ENCODE measurements around the gene IRGQ.

IRGQ gene

DNA sequence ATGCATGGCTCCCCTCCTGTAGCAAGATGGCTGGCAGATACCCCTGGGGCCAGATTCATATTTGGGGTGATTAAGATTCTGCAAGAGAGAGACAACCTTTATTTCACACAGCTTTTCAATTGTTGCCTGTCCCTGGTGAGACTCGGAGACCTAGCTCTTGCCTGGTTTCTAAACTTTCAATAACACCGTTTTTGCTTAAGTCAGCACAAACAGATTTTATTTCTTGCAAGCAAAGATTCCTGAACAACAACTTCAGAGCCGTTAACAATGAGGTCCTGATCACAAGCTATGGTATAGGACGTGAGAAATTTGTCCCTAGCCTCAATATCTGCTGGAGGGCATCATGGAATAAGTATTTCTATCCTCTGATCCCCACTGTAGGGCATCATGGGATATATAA, 46.6 kb upstream of the IRGQ start:
- no peak overlapping the region for H3K4me3 ChIP-seq (ENCODE audit: low read depth, low read length)
- CTCF ChIA-PET = interaction anchor here (0.7 to 4.5 kb wide), 4 partner anchors 10 to 26 kb away, joined by 3 to 27 read pairs (median 4); no protein-coding TSS in a partner anchor
- peaks cover 8% of the 10 kb centered on the region; the same call in 1 of the 2 replicates for H3K9me3 ChIP-seq (ENCODE audit: control insufficient read depth, insufficient read depth, low read depth, low read length)
- H3K27ac ChIP-seq (ENCODE audit: extremely low read depth, low read depth, low read length) = no peak overlapping the region
- H3K36me3 ChIP-seq (ENCODE audit: control insufficient read depth in 2 of 2, insufficient read depth in 1 of 2, low read length in 2 of 2) = peaks cover 0 to 5% of the 10 kb centered on the region in 2 experiments; a peak in 1 of 3 replicates
- POLR2A ChIA-PET = interaction anchor here (2.9 kb wide), 1 partner anchor 26 kb away, joined by 13 read pairs; no protein-coding TSS in a partner anchor
- TF ChIP-seq ZNF76 (tag by site-specific recombination; IDR thresholded peaks at IDR 0.05; ENCODE audit: borderline replicate concordance, low read depth) (peak; percentile 74; the same call in 1 of the 2 replicates), SP7 (tag by site-specific recombination; IDR thresholded peaks at IDR 0.05) (no peak), ZNF266 (tag by site-specific recombination; IDR thresholded peaks at IDR 0.05; ENCODE audit: low read depth) (no peak)
- peaks cover 17% of the 10 kb centered on the region for H3K4me1 ChIP-seq (ENCODE audit: control insufficient read depth, insufficient read depth, low read length)

DNA sequence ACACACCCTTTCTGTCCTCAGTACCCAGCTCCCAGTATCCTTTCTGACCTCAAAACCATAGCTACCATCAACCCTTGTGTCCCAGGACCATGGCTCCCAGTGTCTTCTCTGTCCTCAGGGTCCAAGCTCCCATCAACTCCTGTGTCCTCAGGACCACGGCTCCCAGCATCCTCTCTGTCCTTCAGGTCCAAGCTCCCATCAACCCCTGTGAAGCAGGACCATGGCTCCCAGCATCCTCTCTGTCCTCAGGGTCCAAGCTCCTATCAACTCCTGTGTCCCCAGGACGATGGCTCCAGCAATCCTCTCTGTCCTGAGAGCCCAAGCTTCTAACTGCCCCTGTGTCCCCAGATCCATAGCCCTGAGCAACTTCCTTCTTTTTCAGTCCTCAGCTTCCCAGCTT, 45.4 kb upstream of the IRGQ start:
- H3K4me3 ChIP-seq (ENCODE audit: low read depth, low read length) = no peak overlapping the region
- peaks cover 17% of the 10 kb centered on the region for H3K4me1 ChIP-seq (ENCODE audit: control insufficient read depth, insufficient read depth, low read length)
- ChIA-PET POLR2A (interaction anchor here (0.5 to 2.9 kb wide), 9 partner anchors 7 to 109 kb away, joined by 3 to 13 read pairs (median 4); partner anchors contain the start of genes IRGQ, ZNF428, ZNF575 and ZNF576), CTCF (interaction anchor here (0.5 to 4.5 kb wide), 7 partner anchors 11 to 194 kb away, joined by 3 to 27 read pairs (median 4); no protein-coding TSS in a partner anchor)
- H3K9me3 ChIP-seq (ENCODE audit: control insufficient read depth, insufficient read depth, low read depth, low read length) = peaks cover 5% of the 10 kb centered on the region; the same call in 1 of the 2 replicates
- H3K27ac ChIP-seq (ENCODE audit: extremely low read depth, low read depth, low read length) = no peak overlapping the region
- H3K36me3 ChIP-seq (ENCODE audit: control insufficient read depth in 2 of 2, insufficient read depth in 1 of 2, low read length in 2 of 2) = peaks cover 0 to 5% of the 10 kb centered on the region in 2 experiments; a peak in 1 of 3 replicates
- TF ChIP-seq ZNF76 (tag by site-specific recombination; IDR thresholded peaks at IDR 0.05; ENCODE audit: borderline replicate concordance, low read depth) (peak; percentile 91), ZNF10 (tag by site-specific recombination; IDR thresholded peaks at IDR 0.05) (no peak)

DNA sequence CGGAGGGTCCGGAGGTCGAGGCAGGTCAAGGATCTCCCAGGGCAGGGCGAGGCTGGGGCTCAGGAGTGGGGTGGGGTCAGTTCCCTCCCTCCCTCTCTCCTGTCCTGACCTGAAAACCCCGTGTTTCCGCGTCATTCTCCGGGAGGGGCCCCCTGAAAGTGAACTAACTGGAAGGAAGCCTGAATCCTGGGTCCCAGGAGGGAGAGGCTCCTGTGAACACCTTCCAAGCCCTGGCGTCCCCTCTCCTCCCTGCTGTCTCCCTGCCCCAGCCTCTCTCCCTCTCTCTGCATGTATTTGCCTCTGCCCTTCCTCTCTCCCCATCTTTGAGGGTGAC, 44.5 kb upstream of the IRGQ start:
- no peak overlapping the region for H3K4me3 ChIP-seq (ENCODE audit: low read depth, low read length)
- peak overlapping the region; percentile 34; the same call in 1 of the 2 replicates for H3K27ac ChIP-seq (ENCODE audit: extremely low read depth, low read depth, low read length)
- ChIA-PET CTCF (interaction anchor here (4.5 kb wide), 1 partner anchor 12 kb away, joined by 27 read pairs; no protein-coding TSS in a partner anchor), POLR2A (interaction anchor here (1.4 to 2.9 kb wide), 2 partner anchors 12 to 28 kb away, joined by 6 to 13 read pairs; no protein-coding TSS in a partner anchor)
- H3K9me3 ChIP-seq (ENCODE audit: control insufficient read depth, insufficient read depth, low read depth, low read length) = no peaks in the 10 kb centered on the region
- H3K36me3 ChIP-seq (ENCODE audit: control insufficient read depth in 2 of 2, insufficient read depth in 1 of 2, low read length in 2 of 2) = peaks cover 0 to 5% of the 10 kb centered on the region in 2 experiments; a peak in 1 of 3 replicates
- peaks cover 17% of the 10 kb centered on the region for H3K4me1 ChIP-seq (ENCODE audit: control insufficient read depth, insufficient read depth, low read length)
- TF ChIP-seq, protein P1, sequence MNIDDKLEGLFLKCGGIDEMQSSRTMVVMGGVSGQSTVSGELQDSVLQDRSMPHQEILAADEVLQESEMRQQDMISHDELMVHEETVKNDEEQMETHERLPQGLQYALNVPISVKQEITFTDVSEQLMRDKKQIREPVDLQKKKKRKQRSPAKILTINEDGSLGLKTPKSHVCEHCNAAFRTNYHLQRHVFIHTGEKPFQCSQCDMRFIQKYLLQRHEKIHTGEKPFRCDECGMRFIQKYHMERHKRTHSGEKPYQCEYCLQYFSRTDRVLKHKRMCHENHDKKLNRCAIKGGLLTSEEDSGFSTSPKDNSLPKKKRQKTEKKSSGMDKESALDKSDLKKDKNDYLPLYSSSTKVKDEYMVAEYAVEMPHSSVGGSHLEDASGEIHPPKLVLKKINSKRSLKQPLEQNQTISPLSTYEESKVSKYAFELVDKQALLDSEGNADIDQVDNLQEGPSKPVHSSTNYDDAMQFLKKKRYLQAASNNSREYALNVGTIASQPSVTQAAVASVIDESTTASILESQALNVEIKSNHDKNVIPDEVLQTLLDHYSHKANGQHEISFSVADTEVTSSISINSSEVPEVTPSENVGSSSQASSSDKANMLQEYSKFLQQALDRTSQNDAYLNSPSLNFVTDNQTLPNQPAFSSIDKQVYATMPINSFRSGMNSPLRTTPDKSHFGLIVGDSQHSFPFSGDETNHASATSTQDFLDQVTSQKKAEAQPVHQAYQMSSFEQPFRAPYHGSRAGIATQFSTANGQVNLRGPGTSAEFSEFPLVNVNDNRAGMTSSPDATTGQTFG (tag by site-specific recombination; IDR thresholded peaks at IDR 0.05; ENCODE audit: borderline replicate concordance) = no peak
- TF ChIP-seq, protein P2, sequence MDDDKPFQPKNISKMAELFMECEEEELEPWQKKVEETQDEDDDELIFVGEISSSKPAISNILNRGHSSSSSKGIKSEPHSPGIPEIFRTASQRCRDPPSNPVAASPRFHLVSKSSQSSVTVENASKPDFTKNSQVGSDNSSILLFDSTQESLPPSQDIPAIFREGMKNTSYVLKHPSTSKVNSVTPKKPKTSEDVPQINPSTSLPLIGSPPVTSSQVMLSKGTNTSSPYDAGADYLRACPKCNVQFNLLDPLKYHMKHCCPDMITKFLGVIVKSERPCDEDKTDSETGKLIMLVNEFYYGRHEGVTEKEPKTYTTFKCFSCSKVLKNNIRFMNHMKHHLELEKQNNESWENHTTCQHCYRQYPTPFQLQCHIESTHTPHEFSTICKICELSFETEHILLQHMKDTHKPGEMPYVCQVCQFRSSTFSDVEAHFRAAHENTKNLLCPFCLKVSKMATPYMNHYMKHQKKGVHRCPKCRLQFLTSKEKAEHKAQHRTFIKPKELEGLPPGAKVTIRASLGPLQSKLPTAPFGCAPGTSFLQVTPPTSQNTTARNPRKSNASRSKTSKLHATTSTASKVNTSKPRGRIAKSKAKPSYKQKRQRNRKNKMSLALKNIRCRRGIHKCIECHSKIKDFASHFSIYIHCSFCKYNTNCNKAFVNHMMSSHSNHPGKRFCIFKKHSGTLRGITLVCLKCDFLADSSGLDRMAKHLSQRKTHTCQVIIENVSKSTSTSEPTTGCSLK (tag by site-specific recombination; IDR thresholded peaks at IDR 0.05) = peak; percentile 3; the same call in 1 of the 2 replicates
- TF ChIP-seq ZNF175 (tag by site-specific recombination; IDR thresholded peaks at IDR 0.05) (0 out of 2 replicates have a peak, but pooled peaks have one; percentile 2), ZBTB20 (tag by site-specific recombination; IDR thresholded peaks at IDR 0.05) (no peak), ZNF112 (tag by site-specific recombination; IDR thresholded peaks at IDR 0.05) (0 out of 2 replicates have a peak, but pooled peaks have one; percentile 13), RBAK (tag by site-specific recombination; IDR thresholded peaks at IDR 0.05) (0 out of 2 replicates have a peak, but pooled peaks have one; percentile 7), YY1 (tag by site-specific recombination; IDR thresholded peaks at IDR 0.05) (no peak), BCL11A (tag by site-specific recombination; IDR thresholded peaks at IDR 0.05; ENCODE audit: low read depth) (0 out of 2 replicates have a peak, but pooled peaks have one; percentile 10)
- TF ChIP-seq, protein P3, sequence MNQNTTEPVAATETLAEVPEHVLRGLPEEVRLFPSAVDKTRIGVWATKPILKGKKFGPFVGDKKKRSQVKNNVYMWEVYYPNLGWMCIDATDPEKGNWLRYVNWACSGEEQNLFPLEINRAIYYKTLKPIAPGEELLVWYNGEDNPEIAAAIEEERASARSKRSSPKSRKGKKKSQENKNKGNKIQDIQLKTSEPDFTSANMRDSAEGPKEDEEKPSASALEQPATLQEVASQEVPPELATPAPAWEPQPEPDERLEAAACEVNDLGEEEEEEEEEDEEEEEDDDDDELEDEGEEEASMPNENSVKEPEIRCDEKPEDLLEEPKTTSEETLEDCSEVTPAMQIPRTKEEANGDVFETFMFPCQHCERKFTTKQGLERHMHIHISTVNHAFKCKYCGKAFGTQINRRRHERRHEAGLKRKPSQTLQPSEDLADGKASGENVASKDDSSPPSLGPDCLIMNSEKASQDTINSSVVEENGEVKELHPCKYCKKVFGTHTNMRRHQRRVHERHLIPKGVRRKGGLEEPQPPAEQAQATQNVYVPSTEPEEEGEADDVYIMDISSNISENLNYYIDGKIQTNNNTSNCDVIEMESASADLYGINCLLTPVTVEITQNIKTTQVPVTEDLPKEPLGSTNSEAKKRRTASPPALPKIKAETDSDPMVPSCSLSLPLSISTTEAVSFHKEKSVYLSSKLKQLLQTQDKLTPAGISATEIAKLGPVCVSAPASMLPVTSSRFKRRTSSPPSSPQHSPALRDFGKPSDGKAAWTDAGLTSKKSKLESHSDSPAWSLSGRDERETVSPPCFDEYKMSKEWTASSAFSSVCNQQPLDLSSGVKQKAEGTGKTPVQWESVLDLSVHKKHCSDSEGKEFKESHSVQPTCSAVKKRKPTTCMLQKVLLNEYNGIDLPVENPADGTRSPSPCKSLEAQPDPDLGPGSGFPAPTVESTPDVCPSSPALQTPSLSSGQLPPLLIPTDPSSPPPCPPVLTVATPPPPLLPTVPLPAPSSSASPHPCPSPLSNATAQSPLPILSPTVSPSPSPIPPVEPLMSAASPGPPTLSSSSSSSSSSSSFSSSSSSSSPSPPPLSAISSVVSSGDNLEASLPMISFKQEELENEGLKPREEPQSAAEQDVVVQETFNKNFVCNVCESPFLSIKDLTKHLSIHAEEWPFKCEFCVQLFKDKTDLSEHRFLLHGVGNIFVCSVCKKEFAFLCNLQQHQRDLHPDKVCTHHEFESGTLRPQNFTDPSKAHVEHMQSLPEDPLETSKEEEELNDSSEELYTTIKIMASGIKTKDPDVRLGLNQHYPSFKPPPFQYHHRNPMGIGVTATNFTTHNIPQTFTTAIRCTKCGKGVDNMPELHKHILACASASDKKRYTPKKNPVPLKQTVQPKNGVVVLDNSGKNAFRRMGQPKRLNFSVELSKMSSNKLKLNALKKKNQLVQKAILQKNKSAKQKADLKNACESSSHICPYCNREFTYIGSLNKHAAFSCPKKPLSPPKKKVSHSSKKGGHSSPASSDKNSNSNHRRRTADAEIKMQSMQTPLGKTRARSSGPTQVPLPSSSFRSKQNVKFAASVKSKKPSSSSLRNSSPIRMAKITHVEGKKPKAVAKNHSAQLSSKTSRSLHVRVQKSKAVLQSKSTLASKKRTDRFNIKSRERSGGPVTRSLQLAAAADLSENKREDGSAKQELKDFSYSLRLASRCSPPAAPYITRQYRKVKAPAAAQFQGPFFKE (tag by site-specific recombination; IDR thresholded peaks at IDR 0.05; ENCODE audit: borderline replicate concordance) = 0 out of 2 replicates have a peak, but pooled peaks have one; percentile 9
- TF ChIP-seq, protein P4, sequence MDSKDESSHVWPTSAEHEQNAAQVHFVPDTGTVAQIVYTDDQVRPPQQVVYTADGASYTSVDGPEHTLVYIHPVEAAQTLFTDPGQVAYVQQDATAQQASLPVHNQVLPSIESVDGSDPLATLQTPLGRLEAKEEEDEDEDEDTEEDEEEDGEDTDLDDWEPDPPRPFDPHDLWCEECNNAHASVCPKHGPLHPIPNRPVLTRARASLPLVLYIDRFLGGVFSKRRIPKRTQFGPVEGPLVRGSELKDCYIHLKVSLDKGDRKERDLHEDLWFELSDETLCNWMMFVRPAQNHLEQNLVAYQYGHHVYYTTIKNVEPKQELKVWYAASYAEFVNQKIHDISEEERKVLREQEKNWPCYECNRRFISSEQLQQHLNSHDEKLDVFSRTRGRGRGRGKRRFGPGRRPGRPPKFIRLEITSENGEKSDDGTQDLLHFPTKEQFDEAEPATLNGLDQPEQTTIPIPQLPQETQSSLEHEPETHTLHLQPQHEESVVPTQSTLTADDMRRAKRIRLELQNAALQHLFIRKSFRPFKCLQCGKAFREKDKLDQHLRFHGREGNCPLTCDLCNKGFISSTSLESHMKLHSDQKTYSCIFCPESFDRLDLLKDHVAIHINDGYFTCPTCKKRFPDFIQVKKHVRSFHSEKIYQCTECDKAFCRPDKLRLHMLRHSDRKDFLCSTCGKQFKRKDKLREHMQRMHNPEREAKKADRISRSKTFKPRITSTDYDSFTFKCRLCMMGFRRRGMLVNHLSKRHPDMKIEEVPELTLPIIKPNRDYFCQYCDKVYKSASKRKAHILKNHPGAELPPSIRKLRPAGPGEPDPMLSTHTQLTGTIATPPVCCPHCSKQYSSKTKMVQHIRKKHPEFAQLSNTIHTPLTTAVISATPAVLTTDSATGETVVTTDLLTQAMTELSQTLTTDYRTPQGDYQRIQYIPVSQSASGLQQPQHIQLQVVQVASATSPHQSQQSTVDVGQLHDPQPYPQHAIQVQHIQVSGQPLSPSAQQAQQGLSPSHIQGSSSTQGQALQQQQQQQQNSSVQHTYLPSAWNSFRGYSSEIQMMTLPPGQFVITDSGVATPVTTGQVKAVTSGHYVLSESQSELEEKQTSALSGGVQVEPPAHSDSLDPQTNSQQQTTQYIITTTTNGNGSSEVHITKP (tag by site-specific recombination; IDR thresholded peaks at IDR 0.05) = peak; percentile 46
